H9 (cell line): ENCODE results near the gene MYO15B. TPM values are rescaled to one million over a fixed set of nuclear protein-coding genes. Genes with fewer than 3 reads are reported as not detected.
A peak's percentile ranks its signal among the peaks of the same experiment; 100 is the strongest.

Source experiments
- DNase-seq: peaks from one replicate; pipeline ENCODE4 v3.0.0-alpha.2; 2017
- H2AFZ ChIP-seq: one replicate; pipeline ENCODE4 v1.6.1; 2013; ENCODE audit warnings: mild to moderate bottlenecking, low read length, control low read depth, moderate library complexity
- H2AK5ac ChIP-seq: 2 replicates; pipeline ENCODE4 v1.6.1; 2013; ENCODE audit warnings: low read length, control low read depth, mixed read lengths; ENCODE audit not compliant: insufficient read length
- H2BK120ac ChIP-seq: one replicate; pipeline ENCODE4 v1.6.1; 2013; ENCODE audit warnings: low read depth, mild to moderate bottlenecking, low read length, control low read depth, inconsistent platforms; ENCODE audit not compliant: poor library complexity, severe bottlenecking
- H2BK12ac ChIP-seq: 2 replicates; pipeline ENCODE4 v1.6.1; 2013; ENCODE audit warnings: low read length, control low read depth, mixed read lengths, low read depth; ENCODE audit not compliant: insufficient read length
- H2BK15ac ChIP-seq: 2 replicates; pipeline ENCODE4 v1.6.1; 2013; ENCODE audit warnings: low read depth, low read length, control low read depth
- H2BK20ac ChIP-seq: one replicate; pipeline ENCODE4 v1.6.1; 2013; ENCODE audit warnings: low read depth, mild to moderate bottlenecking, low read length, control low read depth, inconsistent platforms; ENCODE audit not compliant: poor library complexity, severe bottlenecking
- H2BK5ac ChIP-seq: 2 replicates; pipeline ENCODE4 v1.6.1; 2013; ENCODE audit warnings: low read length, control low read depth, mixed read lengths; ENCODE audit not compliant: insufficient read length
- H3K14ac ChIP-seq: 2 replicates; pipeline ENCODE4 v1.6.1; 2013; ENCODE audit warnings: low read length, control low read depth; ENCODE audit not compliant: insufficient read depth
- H3K18ac ChIP-seq: 2 replicates; pipeline ENCODE4 v1.6.1; 2013; ENCODE audit warnings: low read depth, mild to moderate bottlenecking, mixed read lengths, low read length, control low read depth; ENCODE audit not compliant: insufficient read length
- H3K23ac ChIP-seq: 2 replicates; pipeline ENCODE4 v1.6.1; 2013; ENCODE audit warnings: low read length, control low read depth, mixed read lengths, low read depth; ENCODE audit not compliant: insufficient read length
- H3K23me2 ChIP-seq: 2 replicates; pipeline ENCODE4 v1.6.1; 2013; ENCODE audit warnings: low read depth, mild to moderate bottlenecking, mixed read lengths, low read length, control low read depth; ENCODE audit not compliant: insufficient read length, poor library complexity, severe bottlenecking
- H3K27ac ChIP-seq: 2 replicates; pipeline ENCODE4 v1.5.1; 2013; ENCODE audit warnings: low read length, control low read depth, mixed read lengths, low read depth; ENCODE audit not compliant: insufficient read length
- H3K27me3 ChIP-seq: 2 replicates; pipeline ENCODE4 v1.6.1; 2013; ENCODE audit warnings: low read length, control low read depth, inconsistent platforms; ENCODE audit not compliant: insufficient read depth
- H3K4ac ChIP-seq: 2 replicates; pipeline ENCODE4 v1.6.1; 2013; ENCODE audit warnings: low read depth, mild to moderate bottlenecking, control low read depth, inconsistent platforms, low read length, moderate library complexity
- H3K4me1 ChIP-seq: 2 replicates; pipeline ENCODE4 v1.6.1; 2013; ENCODE audit warnings: low read length, control low read depth, inconsistent platforms; ENCODE audit not compliant: insufficient read depth
- H3K4me2 ChIP-seq: 2 replicates; pipeline ENCODE4 v1.6.1; 2013; ENCODE audit warnings: low read length, control low read depth, mixed read lengths; ENCODE audit not compliant: insufficient read length, insufficient read depth
- H3K56ac ChIP-seq: 2 replicates; pipeline ENCODE4 v1.6.1; 2013; ENCODE audit warnings: low read depth, mild to moderate bottlenecking, mixed read lengths, low read length, control low read depth; ENCODE audit not compliant: insufficient read length
- H3K79me1 ChIP-seq: 2 replicates; pipeline ENCODE4 v1.6.1; 2013; ENCODE audit warnings: low read depth, mild to moderate bottlenecking, moderate library complexity, low read length, control low read depth, inconsistent platforms; ENCODE audit not compliant: insufficient read depth, poor library complexity, severe bottlenecking
- H3K79me2 ChIP-seq: 2 replicates; pipeline ENCODE4 v1.6.1; 2013; ENCODE audit warnings: low read length, control low read depth, inconsistent platforms; ENCODE audit not compliant: insufficient read depth
- H3K9ac ChIP-seq: 2 replicates; pipeline ENCODE4 v1.6.1; 2013; ENCODE audit warnings: low read length, control low read depth, mixed read lengths; ENCODE audit not compliant: insufficient read length; ENCODE audit errors: extremely low read depth
- H3K9me3 ChIP-seq: one replicate; pipeline ENCODE4 v1.6.1; 2013; ENCODE audit warnings: low read depth, low read length, inconsistent platforms; ENCODE audit not compliant: control insufficient read depth
- H3T11ph ChIP-seq: one replicate; pipeline ENCODE4 v1.6.1; 2013; ENCODE audit warnings: mild to moderate bottlenecking, low read length, control low read depth, inconsistent platforms
- H4K20me1 ChIP-seq: one replicate; pipeline ENCODE4 v1.6.1; 2013; ENCODE audit not compliant: control insufficient read depth, insufficient read length, insufficient read depth
- H4K5ac ChIP-seq: 2 replicates; pipeline ENCODE4 v1.6.1; 2013; ENCODE audit warnings: low read depth, mild to moderate bottlenecking, mixed read lengths, low read length, control low read depth; ENCODE audit not compliant: insufficient read length
- H4K8ac ChIP-seq: replicated peaks from 2 replicates; pipeline ENCODE4 v1.6.1; 2013; ENCODE audit warnings: low read length, control low read depth, mixed read lengths, low read depth; ENCODE audit not compliant: insufficient read length
- H4K91ac ChIP-seq: 2 replicates; pipeline ENCODE4 v1.6.1; 2013; ENCODE audit warnings: low read depth, mild to moderate bottlenecking, moderate library complexity, mixed read lengths, low read length, control low read depth; ENCODE audit not compliant: insufficient read length
- H3K27ac Mint-ChIP-seq, 3 experiments: 2 replicates in 2 of 3; 3 replicates in 1 of 3; pipeline ENCODE4 v1.8.0; 2020 to 2021; ENCODE audit warnings: mixed read lengths in 3 of 3, mild to moderate bottlenecking in 1 of 3, moderate library complexity in 1 of 3
- H3K27me3 Mint-ChIP-seq: 2 replicates; pipeline ENCODE4 v1.8.0; 2021; ENCODE audit warnings: low read depth, mild to moderate bottlenecking, moderate library complexity, mixed read lengths
- H3K36me3 Mint-ChIP-seq, 3 experiments: 2 replicates in 2 of 3; 3 replicates in 1 of 3; pipeline ENCODE4 v1.8.0; 2020 to 2021; ENCODE audit warnings: low read depth in 3 of 3, mixed read lengths in 3 of 3; ENCODE audit not compliant: insufficient read depth in 1 of 3
- H3K4me1 Mint-ChIP-seq, 2 experiments: 2 replicates each; pipeline ENCODE4 v1.8.0; 2020; ENCODE audit warnings: mixed read lengths in 2 of 2
- H3K4me3 Mint-ChIP-seq, 2 experiments: 2 replicates in 1 of 2; 3 replicates in 1 of 2; pipeline ENCODE4 v1.8.0; 2020 to 2021; ENCODE audit warnings: mild to moderate bottlenecking in 2 of 2, mixed read lengths in 2 of 2, moderate library complexity in 1 of 2
- H3K9me3 Mint-ChIP-seq, 2 experiments: 2 replicates in 1 of 2; 3 replicates in 1 of 2; pipeline ENCODE4 v1.8.0; 2020; ENCODE audit warnings: mild to moderate bottlenecking in 2 of 2, mixed read lengths in 2 of 2, moderate library complexity in 1 of 2
- WGBS: extraction: QIAGEN DNeasy Blood & Tissue Kit; methylation state at CpG from one replicate; pipeline ENCODE4 v1.1.7; 2013; ENCODE audit warnings: missing lambda C conversion rate, low lambda C conversion rate, mixed read lengths; ENCODE audit not compliant: insufficient read length; ENCODE audit errors: extremely low coverage; 5-methylcytosine and 5-hydroxymethylcytosine counted together
- total RNA-seq: library from RNA; stranded (reverse); gene quantifications from 2 replicates; pipeline ENCODE4 v1.2.1, GENCODE V29; 2021
- TF ChIP-seq, protein P1 (sequence below): fragments of 200-600 bp; sonication (generic); conservative IDR thresholded peaks from 3 replicates; pipeline ENCODE4 v1.8.0; 2021; ENCODE audit warnings: antibody characterized with exemption, mild to moderate bottlenecking

MYO15B gene
- total RNA-seq, 1 experiment from 2014 or later: 41.9 TPM

DNA sequence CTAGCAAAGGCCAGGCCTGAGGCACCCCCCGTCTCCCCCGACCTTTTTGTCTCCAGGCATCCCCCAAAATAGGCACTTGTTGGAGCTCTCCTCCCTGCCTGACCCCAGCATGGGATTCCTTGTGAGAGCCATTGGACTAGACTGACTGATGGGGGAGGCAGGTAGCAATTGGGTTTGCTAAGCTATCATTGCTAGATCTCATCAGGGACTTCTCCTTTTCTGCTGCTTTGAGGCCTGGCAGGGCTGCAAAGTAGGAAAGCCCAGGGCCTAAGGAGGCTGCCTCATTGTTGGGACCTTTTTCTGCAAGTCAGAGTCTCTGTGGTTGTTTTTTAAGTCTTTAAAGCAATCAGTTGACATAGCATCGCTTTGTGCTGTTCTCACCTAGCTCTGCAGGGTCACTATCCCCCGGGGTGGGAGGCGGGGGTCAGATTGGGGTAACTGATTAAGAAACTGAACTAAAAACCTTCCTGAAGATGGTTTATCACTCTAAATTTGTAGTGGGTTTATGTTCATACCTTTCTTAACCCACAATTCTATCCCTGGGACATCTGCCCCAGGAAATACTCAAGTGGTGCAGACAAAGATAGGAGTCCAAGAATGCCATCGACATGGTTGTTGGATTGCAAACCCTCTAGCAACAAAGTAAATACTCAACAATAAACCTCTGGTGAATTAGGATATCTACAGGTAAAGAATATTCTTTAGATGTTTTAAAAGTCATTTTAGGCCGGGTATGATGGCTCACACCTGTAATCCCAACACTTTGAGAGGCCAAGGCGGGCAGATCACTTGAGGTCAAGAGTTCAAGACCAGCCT is 34.1 kb upstream of the MYO15B start:
- Histone ChIP-seq H2BK20ac (no peak overlapping the region), H3K9me3 (no peaks in the 10 kb centered on the region), H2BK5ac (no peak overlapping the region), H3K79me1 (no peaks in the 10 kb centered on the region), H4K91ac (no peak overlapping the region), H3K56ac (no peak overlapping the region), H4K20me1 (no peaks in the 10 kb centered on the region), H3K23me2 (peaks cover 5% of the 10 kb centered on the region), H3K4ac (no peak overlapping the region), H3K27ac (no peak overlapping the region), H2BK120ac (no peak overlapping the region), H4K8ac (no peak overlapping the region), H2AK5ac (no peak overlapping the region), H2BK15ac (no peak overlapping the region), H3K4me2 (no peak overlapping the region), H4K5ac (no peak overlapping the region), H3K23ac (no peak overlapping the region), H3K4me1 (peaks cover 4% of the 10 kb centered on the region; the same call in 1 of the 2 replicates), H3T11ph (no peak overlapping the region), H3K18ac (no peak overlapping the region), H2BK12ac (no peak overlapping the region), H3K9ac (no peak overlapping the region), H3K79me2 (no peaks in the 10 kb centered on the region), H3K27me3 (no peaks in the 10 kb centered on the region), H3K14ac (no peak overlapping the region), H2AFZ (no peak overlapping the region)
- TF ChIP-seq, protein P1, sequence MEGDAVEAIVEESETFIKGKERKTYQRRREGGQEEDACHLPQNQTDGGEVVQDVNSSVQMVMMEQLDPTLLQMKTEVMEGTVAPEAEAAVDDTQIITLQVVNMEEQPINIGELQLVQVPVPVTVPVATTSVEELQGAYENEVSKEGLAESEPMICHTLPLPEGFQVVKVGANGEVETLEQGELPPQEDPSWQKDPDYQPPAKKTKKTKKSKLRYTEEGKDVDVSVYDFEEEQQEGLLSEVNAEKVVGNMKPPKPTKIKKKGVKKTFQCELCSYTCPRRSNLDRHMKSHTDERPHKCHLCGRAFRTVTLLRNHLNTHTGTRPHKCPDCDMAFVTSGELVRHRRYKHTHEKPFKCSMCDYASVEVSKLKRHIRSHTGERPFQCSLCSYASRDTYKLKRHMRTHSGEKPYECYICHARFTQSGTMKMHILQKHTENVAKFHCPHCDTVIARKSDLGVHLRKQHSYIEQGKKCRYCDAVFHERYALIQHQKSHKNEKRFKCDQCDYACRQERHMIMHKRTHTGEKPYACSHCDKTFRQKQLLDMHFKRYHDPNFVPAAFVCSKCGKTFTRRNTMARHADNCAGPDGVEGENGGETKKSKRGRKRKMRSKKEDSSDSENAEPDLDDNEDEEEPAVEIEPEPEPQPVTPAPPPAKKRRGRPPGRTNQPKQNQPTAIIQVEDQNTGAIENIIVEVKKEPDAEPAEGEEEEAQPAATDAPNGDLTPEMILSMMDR: no peak
- no peak for DNase-seq
- H3K27me3 Mint-ChIP-seq: no peaks in the 10 kb centered on the region
- no peaks in the 10 kb centered on the region for H3K9me3 Mint-ChIP-seq
- peaks cover 0 to 11% (median 1%) of the 10 kb centered on the region in 3 experiments; a peak in 2 of 7 replicates for H3K36me3 Mint-ChIP-seq
- peaks cover 11 to 38% of the 10 kb centered on the region in 2 experiments for H3K4me1 Mint-ChIP-seq
- no CpG with 5 or more reads among the region's 8 CpGs for WGBS
- peak overlapping the region in 2 of 3 experiments; percentile 44 to 68; a peak in 2 of 7 replicates for H3K27ac Mint-ChIP-seq
- H3K4me3 Mint-ChIP-seq: no peak overlapping the region; a peak in 1 of 5 replicates
